HEK293T (cell line): ENCODE measurements around the gene MINDY4.

Experiments used
- CTCF ChIA-PET: fragments of 350-600 bp; formaldehyde crosslinking; extraction: SDS; loops from one replicate; lab custom pipeline; 2021; ENCODE audit warnings: antibody characterized with exemption, inconsistent platforms; lab: Yijun Ruan, JAX
- POLR2A ChIA-PET: fragments of 350-600 bp; formaldehyde crosslinking; extraction: SDS; loops from one replicate; lab custom pipeline; 2020; ENCODE audit warnings: antibody characterized with exemption, inconsistent platforms; lab: Yijun Ruan, JAX
- DNase-seq: peaks from one replicate; pipeline ENCODE4 v3.0.0; 2012; ENCODE audit warnings: mixed read lengths; ENCODE audit errors: extremely low spot score
- ARNT ChIP-seq: fragments of 450-650 bp; IDR thresholded peaks from 2 replicates; pipeline ENCODE4 v1.6.1; 2017; ENCODE audit warnings: mild to moderate bottlenecking
- BHLHE40 ChIP-seq: fragments of 450-650 bp; IDR thresholded peaks from 2 replicates; pipeline ENCODE4 v1.6.1; 2016; ENCODE audit warnings: mild to moderate bottlenecking, moderate library complexity, borderline replicate concordance
- CTBP1 ChIP-seq: fragments of 450-650 bp; IDR thresholded peaks from 2 replicates; pipeline ENCODE4 v1.6.1; 2016; ENCODE audit warnings: borderline replicate concordance
- ELF4 ChIP-seq: fragments of 450-650 bp; IDR thresholded peaks from 2 replicates; pipeline ENCODE4 v1.6.1; 2017; ENCODE audit warnings: antibody characterized with exemption
- FOXA1 ChIP-seq: fragments of 450-650 bp; IDR thresholded peaks from 2 replicates; pipeline ENCODE4 v1.6.1; 2016; ENCODE audit warnings: mild to moderate bottlenecking
- FOXK2 ChIP-seq: fragments of 450-650 bp; IDR thresholded peaks from 2 replicates; pipeline ENCODE4 v1.6.1; 2016; ENCODE audit warnings: mild to moderate bottlenecking
- FOXM1 ChIP-seq: fragments of 450-650 bp; IDR thresholded peaks from 2 replicates; pipeline ENCODE4 v1.6.1; 2017; ENCODE audit warnings: mild to moderate bottlenecking, borderline replicate concordance
- HDGF ChIP-seq: fragments of 450-650 bp; IDR thresholded peaks from 2 replicates; pipeline ENCODE4 v1.6.1; 2017; ENCODE audit warnings: antibody characterized with exemption, borderline replicate concordance
- L3MBTL2 ChIP-seq: fragments of 450-650 bp; conservative IDR thresholded peaks from 2 replicates; pipeline ENCODE4 v1.6.1; 2016; ENCODE audit warnings: mild to moderate bottlenecking
- LEF1 ChIP-seq: fragments of 450-650 bp; IDR thresholded peaks from 2 replicates; pipeline ENCODE4 v1.6.1; 2017; ENCODE audit warnings: mild to moderate bottlenecking, borderline replicate concordance
- NFRKB ChIP-seq: fragments of 450-650 bp; IDR thresholded peaks from 2 replicates; pipeline ENCODE4 v1.6.1; 2016; ENCODE audit warnings: mild to moderate bottlenecking, moderate library complexity
- PKNOX1 ChIP-seq: fragments of 450-650 bp; IDR thresholded peaks from 2 replicates; pipeline ENCODE4 v1.6.1; 2016
- SP1 ChIP-seq: fragments of 450-650 bp; IDR thresholded peaks from 2 replicates; pipeline ENCODE4 v1.6.1; 2017
- SUZ12 ChIP-seq: fragments of 450-650 bp; IDR thresholded peaks from 2 replicates; pipeline ENCODE4 v1.6.1; 2016; ENCODE audit warnings: mild to moderate bottlenecking
- TARDBP ChIP-seq: fragments of 450-650 bp; IDR thresholded peaks from 2 replicates; pipeline ENCODE4 v1.6.1; 2016
- ZNF384 ChIP-seq: fragments of 450-650 bp; IDR thresholded peaks from 2 replicates; pipeline ENCODE4 v1.6.1; 2016

MINDY4 gene

DNA sequence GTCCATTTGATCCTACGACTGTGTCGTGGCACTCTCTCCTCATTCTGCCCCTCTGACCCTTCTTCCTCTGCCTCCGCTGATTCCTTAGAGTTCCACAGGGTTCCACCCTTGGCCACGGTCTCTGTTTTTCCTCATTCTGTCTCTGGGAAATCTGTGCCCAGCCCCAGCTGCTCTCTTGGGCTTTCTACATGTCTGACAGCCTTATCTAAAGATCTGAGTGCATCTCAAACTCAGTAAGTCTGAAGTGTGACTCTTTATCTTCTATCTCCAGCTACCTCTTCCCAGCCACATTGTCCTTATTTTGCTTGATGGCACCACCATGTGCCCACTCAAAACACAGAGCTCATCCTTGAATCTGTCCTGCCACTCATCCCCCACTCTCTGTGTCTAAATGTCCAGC is 78.3 kb downstream of the MINDY4 start:
- TF ChIP-seq NFRKB (no peak), FOXM1 (no peak), ZNF384 (no peak), SUZ12 (no peak), TARDBP (no peak), CTBP1 (no peak), LEF1 (no peak)
- CTCF ChIA-PET, result no interaction called here
- POLR2A ChIA-PET, result no interaction called here
- no peak for DNase-seq

- ChIA-PET CTCF (no interaction called here), POLR2A (no interaction called here)
- TF ChIP-seq PKNOX1 (no peak), FOXK2 (no peak)
- no peak for DNase-seq
Measured at GRCh38 chr7:30850426-30850825, 79.2 kb downstream of the MINDY4 start.

- TF ChIP-seq FOXA1, result no peak
- no peak for TF ChIP-seq FOXM1
- no peak for TF ChIP-seq SP1
- no peak for TF ChIP-seq FOXK2
- TF ChIP-seq CTBP1, result no peak
- no peak for TF ChIP-seq NFRKB
- no peak for TF ChIP-seq HDGF
- TF ChIP-seq LEF1, result no peak
- TF ChIP-seq ARNT, result no peak
- TF ChIP-seq PKNOX1, result no peak
- no peak for TF ChIP-seq TARDBP
- TF ChIP-seq SUZ12, result no peak
- no peak for TF ChIP-seq ELF4
- no peak for TF ChIP-seq L3MBTL2
- ChIA-PET POLR2A (no interaction called here), CTCF (no interaction called here)
- DNase-seq, result no peak
Measured at GRCh38 chr7:30851651-30852307, 80.6 kb downstream of the MINDY4 start.

DNA sequence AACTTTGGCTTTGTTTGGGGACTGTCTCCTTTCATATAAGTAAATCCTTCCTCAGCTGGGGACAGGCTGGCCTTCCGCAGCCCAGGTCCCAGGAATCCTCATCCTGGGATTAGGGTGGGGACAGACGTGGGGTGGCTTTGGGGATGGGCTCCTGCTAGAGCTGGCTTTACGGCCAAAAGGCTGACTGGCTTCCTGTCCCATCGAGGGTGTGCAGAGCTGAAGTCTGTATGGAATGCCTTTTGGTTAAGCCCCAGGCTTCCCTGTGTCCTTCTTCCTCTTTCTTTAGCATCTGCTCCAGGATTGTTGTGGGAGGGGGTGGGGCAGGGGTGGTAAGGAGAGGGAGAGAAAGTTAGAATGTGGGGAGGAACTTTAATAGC is 81.1 kb downstream of the MINDY4 start:
- DNase-seq, result no peak
- no peak for TF ChIP-seq L3MBTL2
- ChIA-PET POLR2A (no interaction called here), CTCF (no interaction called here)

GRCh38 chr7:30852744-30853288 is 81.6 kb downstream of the MINDY4 start:
- POLR2A ChIA-PET, result no interaction called here
- no peak for TF ChIP-seq LEF1
- no peak for TF ChIP-seq ELF4
- DNase-seq, result no peak
- CTCF ChIA-PET, result no interaction called here

DNA sequence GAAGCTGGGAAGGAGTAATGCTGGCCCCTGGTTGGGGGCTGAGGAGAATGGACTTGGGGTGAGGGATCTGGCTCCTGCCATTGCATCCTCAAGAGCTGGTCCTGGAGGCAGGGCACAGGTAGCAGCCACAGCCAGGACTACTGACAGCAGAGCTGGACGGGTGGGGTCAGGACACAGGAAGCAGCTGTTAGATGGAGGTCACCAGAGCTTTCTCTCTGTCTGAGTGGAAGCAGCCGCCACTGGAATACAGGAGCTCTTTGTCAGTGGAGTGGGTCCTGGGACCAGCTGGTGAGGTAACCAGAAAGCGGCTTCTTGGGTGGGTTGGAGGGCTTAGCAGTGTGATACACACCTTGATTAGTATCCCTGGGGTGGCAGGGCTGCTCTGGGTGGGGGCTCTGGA is 82.4 kb downstream of the MINDY4 start:
- no peak for TF ChIP-seq L3MBTL2
- TF ChIP-seq CTBP1, result no peak
- TF ChIP-seq ZNF384, result no peak
- TF ChIP-seq FOXM1, result no peak
- no peak for TF ChIP-seq BHLHE40
- no peak for TF ChIP-seq FOXK2
- no peak for TF ChIP-seq TARDBP
- no peak for TF ChIP-seq ELF4
- no peak for TF ChIP-seq ARNT
- ChIA-PET CTCF (no interaction called here), POLR2A (no interaction called here)
- no peak for DNase-seq

DNA sequence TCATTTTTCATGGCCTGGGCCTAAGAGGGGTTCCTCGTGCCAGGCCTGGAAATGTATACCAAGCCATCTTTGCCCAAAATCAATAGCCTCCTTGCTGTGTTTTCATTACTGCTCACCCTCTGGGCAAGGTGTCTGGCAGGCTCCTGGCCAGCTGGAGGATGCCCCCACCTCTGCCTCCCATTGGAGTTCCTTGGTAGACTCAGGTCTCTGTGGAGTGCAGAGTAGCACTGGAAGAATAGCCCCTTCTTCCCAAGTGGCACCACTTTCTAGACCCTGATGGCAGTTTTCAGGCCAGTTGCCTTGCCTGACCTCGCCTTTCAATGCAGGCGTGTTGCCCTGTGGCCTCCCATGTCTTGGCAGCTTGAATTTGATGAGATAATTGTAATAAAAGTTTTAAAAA is 84.7 kb downstream of the MINDY4 start:
- ChIA-PET CTCF (interaction anchor here (0.8 kb wide), 1 partner anchor 10 kb away, joined by 3 read pairs; no protein-coding TSS in a partner anchor), POLR2A (no interaction called here)
- DNase-seq, result no peak
- TF ChIP-seq SUZ12 (no peak), NFRKB (no peak), L3MBTL2 (no peak), LEF1 (no peak), FOXA1 (no peak), PKNOX1 (no peak), TARDBP (no peak), SP1 (no peak), ARNT (no peak), FOXK2 (no peak), BHLHE40 (no peak), FOXM1 (no peak), ELF4 (no peak), ZNF384 (no peak), HDGF (no peak), CTBP1 (no peak)
